HL-60/S4 treated with phorbol 12-myristate 13-acetate at 8.2 ng/mL for 4 days and 3 days (cell line): Measurements from ENCODE around the gene TPPP.

ENCODE experiments used
- in situ Hi-C: fragments of 300-500 bp; cut with MboI; formaldehyde crosslinking; loops from 2 replicates; pipeline ENCODE4 v1.15.0; 2022; ENCODE audit warnings: low sequenced_read_pairs

TPPP gene

DNA sequence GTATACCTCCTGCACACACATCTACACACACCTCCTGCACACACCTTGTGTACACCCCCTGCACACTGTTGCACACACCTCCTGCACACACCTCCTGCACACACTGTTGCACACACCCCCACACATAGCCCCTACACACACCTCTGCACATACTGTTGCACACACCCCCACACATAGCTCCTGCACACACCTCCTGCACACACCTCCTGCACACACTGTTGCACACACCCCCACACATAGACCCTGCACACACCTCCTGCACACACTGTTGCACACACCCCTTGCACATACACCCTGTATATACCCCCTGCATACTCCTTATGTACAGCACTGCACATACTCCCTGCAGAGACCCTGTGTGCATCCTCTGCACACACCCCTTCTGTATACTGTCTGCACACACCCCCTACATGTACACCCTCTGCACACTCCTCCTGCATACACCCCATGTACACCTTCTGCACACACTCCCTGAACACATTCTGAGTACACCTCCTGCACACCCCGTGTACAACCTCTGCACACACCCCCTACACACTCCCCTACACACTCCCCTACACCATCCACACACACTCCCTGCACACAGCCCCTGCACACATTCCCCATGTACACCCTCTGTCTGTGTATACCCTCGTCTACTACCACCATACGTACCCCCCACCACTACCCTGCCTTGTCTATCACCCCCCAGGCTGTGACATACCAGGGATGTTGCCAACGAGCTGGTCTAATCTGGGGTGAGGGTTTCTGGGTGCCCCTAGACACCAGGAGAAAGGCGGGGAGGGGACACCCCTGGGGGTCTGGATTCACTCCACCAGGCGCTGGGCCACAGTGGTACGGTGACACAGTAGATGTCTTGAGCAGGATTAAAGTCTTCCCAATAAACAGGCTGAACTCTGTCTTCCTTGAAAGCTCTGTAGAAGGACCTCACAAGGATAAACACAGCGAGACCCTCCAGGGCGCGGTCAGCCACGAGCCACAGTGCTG is 82.1 kb downstream of the TPPP start:
- in situ Hi-C loops, result no loop called here

DNA sequence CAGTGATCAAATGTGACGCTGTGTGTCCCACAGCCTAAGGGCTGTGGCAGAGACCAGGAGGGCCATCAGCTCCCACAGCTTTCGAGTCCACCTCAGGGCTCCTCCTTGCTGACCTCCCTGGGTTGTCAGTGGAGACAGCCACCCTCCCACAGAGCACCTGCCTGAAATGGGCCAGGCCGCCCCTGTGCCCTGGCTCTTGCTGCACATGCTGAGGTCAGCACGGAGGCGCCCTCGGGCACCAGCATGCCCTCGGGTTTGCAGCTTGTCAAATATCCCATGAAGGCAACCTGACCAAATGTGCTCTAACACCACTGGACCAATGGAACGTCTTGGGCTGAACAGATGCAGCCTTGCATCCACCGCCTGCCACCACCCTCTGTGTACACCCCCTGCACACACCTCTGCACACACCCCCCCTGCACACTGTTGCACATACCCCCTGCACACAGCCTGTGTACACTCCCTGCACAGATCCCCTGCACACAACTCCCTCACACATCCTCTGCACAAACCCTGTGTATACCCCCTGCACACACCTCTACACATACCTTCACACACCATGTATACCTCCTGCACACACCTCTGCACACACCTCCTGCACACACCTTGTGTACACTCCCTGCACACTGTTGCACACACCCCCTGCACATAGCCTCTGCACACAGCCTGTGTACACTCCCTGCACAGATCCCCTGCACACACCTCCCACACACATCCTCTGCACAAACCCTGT is 83.0 kb downstream of the TPPP start:
- in situ Hi-C loops, result no loop called here
